Effector CD8-positive, alpha-beta T cell (primary cell): ENCODE measurements around the gene CTAGE1.
"Not testable (repeated sequence)": the region's sequence is repeated elsewhere in the genome, so short reads cannot be mapped to it uniquely, and the experiment has no call there.

ENCODE experiments used
- DNase-seq: peaks from one replicate; lab custom pipeline; 2025; lab: John Stamatoyannopoulos, UW

CTAGE1 gene

DNA sequence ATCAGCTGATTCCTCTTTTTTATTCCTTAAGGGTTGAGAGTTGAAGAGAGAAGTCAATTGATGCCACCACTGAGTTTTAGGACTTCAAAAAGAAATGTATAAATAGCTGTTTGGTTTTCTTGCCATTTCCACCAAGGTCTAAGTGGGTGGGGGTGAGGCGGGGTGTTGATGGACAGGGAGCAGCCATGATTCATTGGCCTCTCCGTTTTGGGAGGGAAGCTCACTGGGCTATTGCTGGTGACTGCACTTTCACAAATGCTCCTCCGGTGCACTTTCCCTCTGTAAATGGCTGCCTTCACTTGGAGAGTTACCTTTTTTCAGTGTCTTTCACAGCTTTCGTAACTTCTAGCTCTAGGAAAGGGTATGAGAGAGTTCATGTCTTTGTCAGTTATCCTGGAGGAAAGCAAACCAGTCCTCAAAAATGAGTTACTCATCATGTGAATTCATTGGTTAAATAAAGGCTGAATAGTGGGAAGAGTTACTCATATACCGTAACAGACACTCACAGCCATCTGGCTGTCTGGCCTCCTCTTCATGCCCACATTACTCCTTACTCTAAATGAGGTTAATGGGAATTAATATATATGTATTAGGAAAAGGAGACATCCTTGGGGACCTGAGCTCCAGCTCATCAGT, 17.4 kb upstream of the CTAGE1 start:
- no peak for DNase-seq

DNA sequence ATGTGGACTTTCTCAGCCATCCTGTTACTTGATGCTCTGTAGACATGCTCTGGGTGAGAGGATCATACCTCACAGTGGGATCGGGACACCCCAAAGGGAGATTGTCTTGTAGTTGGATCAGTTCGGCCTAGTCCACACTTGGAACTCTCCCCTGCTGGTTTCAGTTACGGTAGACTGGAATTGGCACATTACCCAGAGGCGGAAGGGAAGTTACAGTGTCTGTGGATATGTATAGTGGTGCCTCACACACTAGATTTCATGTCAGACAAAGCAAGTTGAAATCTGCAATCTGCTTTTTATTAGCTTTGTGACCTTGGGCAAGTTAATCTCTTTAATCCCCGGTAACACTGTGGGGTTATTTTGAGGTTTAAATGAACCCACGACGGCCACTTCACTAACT, 16.2 kb upstream of the CTAGE1 start:
- no peak for DNase-seq

DNA sequence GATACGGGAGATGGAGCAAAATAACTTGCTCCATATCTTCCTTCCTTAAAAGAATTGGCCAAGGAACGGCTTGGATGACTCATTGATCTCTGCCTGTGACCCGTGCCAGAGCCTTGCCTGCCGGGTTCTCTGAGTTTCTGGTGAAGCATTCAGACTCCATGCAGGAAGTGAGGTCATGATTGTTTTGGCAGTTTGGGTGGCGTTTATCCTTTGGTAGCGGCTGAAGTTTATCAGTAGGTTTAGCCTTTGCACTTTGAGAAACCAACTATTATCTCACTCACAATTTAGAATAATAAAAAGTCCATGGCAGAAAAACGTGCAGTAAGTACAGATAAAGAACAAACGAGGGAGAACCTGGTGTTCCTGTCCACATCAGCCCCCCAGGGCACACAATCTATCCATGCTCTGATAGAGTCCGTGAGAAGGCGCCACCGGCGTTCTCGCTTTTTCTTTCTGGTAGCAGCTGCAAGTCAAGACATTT, 15.0 kb upstream of the CTAGE1 start:
- DNase-seq: no peak

DNA sequence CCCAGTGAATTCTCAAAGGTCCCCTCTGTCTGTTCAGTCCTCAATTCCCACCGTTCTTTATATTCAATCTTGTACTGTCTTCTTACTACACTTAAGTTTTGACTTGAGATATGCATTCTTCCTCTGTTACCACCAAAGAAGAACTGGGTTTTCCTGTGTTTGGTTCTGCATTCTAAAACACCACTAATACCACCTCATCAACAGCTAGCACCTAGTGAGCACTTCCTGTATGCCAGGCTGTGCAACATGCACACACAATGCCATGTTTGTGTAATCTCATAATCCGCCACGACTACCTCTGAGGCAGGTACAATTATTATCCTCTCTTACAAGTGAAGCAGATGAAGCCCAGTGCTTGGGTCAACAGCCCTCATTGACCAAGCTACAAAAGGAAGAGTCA, 11.8 kb upstream of the CTAGE1 start:
- DNase-seq: no peak

DNA sequence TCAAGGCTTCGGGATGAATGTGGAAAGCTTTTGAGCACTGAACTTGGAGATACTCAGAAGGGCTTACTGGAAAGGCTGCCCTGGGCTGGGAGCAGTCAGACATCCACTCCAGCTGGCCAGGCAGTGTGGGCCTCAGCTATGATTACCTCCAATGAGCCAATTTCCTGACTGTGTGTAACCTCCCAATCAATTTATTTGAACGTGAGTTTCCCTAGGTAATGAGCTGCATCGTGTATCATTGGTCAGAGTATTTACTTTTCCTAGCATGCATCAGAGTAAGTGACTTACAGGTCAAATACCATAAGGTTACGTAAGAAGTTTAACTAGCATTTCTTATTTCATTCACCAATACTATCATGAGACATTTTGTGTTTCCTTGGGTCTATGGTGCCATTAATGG, 11.0 kb upstream of the CTAGE1 start:
- no peak for DNase-seq

DNA sequence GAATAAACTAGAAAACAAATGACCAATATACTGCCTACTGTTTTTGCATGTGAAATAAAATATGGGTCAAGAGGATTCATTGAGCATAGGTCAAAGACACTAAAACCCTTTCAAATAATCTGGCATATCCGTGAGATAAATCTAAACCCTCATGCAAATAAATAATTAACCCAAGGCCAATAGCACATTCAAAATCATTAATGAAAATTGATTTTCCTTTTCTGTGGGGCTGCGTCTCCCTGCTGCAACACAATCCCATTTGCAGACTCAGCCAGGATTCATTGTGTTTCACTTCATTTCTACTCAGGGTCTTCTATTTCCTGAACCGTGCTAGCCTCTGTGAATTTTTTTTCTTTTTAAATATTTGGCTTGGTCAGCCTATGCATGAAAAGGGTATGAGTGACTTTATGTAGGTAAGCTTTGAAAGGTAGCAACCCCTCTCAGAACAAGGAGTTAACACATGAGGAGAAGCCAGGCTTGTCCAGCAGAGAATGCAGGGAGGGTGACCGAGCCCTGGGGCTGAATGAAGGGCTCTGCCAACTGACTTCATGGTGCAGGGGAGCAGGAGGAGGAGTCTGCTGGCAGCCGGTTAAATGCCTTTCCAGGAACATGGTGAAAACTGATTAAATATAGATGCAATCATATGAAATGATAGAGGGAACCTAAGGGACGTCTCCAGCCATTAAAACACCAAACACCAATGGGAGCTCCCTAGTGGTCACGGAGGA, 10.3 kb upstream of the CTAGE1 start:
- DNase-seq: no peak

DNA sequence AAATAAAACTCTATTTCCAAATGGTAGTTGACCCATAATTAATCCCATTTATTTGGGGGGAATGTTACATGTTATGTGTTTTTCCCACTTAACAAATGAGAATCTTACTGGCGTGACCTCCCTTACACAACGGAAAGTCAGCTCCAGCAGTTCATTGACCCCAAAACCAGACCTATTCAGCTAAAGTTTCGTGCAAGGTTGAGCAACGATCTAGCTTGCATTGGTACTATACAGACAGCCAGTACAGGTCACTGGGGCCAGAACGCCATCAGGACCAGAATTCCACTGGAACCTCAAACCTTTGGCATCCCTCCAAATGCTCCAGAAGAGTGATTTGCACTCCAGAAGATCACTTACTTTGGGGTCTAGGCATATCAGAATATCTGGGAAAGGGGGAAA, 6.8 kb upstream of the CTAGE1 start:
- no peak for DNase-seq

DNA sequence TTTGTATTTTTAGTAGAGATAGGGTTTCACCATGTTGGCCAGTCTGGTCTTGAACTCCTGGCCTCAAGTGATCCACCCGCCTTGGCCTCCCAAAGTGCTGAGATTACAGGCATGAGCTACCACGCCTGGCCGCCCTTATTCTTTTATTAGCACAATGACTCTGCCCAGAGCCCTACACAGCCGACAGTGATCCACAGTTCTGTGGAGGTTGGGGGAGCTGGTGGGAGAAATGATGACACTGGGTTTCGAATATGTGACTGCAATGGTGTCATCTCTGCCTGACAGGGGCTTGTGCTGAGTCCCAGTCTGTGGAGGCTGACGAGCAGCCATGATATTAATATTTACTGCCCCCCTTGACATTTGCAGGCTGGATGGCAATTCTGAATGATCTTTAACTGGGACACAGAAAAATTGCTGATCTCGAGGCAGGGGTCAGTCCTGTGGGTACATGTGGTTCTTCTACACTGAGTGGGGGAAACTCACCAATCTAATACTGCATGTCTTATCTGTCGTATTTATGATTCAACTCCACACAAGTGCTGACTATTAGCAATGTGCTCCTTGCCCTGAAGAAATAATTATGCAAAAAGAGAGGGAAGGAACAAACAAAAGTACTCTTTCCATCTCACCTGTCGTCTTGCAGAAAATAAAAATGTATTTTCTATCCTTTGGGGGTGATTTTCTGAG, 6.3 kb upstream of the CTAGE1 start:
- no peak for DNase-seq

DNA sequence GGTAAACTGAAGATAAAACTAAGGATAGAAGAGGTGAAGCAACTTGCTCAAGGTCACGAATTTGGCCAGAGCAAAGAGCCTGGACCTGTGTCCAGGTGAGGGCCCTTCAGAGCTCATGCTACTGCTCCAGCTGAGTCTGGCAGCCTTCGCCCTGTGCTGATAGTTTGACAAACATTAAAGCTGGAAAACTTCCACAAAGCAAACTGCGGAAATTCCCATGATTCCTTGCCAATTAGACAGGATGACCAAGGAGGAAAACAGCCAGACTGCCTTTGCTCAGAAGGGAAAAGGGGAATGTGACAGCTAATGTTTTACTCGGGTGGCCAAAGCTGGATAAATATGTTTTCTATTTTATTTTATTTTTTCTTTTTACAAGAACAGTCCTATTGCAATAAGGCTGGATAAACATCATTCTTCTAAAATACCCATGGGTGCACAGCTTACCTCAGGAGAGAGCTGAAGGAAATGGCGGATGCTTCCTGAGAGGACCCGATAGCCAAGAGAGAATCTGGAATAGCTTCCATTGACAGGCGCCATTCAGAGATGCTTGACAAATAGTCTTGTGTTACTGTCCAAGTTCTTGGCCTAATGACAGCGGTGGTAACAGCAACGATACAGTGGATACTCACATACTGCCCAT, 5.3 kb upstream of the CTAGE1 start:
- DNase-seq: no peak

DNA sequence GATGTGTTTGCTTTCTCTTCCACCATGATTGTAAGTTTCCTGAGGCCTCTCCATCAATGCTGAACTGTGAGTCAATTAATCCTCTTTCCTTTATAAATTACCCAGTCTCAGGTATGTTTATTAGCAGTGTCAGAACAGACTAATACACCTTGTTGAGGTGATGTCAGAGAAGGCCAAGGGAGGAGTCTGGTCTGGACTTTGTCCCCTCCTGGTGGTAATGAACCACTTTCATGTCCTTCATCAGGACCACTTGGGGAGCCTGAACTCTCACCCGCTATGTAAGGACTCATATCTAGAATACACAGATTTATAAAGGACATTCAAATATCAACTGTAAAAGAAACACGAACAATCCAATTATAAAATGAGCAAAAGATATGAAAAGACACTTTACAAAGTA, 2.9 kb upstream of the CTAGE1 start:
- no peak for DNase-seq

DNA sequence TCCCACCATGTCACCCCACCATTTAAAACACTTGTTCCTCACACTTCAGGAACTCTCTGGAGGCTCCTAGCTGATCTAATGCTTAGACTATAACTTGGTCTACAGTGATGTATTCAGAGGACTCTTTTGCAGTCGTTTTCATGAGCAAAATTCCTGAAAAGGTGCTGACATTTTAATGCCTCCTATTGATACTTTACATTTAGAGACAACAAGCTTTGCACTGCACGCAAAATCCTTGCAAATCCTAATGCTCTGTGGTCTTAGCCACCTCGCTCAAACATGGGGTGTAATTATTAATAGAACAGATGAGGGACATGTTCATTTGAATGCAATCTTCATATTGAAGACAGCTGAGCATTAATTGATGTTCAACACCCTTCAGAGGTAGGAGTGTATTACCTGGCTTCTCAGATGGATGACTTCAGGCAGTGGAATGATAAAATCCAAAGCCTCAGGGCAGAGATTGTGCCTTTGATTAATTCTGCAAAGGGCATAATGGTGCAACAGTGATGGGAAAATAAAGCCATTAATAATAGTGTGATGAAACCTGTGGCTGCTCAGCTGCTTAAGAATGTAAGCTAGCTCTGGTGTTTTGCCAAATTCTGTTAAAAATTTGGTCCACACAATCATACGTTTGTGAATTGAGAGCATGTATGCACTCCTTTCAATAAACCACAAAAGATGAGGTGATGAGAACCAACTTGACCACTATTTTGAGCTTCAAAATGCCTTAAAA, 5.4 kb downstream of the CTAGE1 start:
- DNase-seq: no peak

DNA sequence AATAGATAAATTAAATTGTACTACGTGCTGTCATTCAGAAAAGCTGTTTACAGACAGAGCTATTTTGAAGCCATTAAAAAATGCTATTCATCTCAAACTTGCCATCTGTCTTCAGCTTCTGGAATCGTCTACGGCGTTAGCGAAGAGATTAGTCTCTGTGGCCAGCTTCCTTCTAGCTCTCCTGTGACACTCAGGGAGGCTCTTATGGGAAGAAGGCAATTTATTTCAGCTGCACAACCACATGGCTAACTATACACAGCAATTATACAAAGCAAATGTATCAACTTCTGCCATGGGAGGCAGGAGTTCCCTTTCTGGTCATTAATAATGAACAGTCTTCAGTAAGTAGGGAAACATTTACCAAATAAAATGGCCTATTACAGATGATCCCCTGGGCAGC, 6.3 kb downstream of the CTAGE1 start:
- DNase-seq: no peak

DNA sequence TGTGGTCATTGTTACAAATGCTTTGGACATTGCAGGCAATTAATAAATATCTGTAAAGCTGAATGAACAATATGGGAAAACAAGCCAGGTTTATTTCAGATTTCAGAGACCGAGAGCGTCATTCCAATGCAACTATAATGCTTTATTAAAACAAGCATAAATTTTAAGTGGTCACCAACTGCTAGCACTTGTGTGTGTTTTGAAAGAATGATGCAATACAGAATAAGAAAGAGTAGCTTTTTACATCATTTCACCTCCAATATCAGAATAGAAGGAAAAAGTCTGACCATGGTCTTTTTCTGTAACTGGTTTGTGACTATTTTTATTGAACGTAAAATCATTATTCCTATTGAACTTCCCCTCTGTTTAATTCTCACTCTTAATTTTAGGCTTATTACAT, 7.6 kb downstream of the CTAGE1 start:
- no peak for DNase-seq

DNA sequence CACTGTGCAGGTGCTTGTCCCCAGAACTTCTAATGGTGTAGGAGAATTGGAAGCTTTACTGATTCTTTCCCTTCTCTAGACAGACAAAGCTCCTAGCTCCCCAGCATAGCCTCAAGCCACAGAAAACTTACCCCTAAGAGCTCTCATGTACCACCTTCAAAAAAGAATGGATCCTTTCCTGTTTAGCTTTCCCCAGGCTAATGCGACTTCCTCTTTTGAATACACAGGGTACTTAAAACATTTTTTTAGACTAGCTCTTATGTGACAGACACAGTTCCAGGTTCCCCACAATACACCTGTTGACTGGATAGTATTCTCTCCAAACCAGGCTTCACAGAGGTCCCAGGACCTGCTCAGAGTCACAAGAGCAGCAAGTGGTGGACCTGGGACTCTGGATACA, 8.3 kb downstream of the CTAGE1 start:
- no peak for DNase-seq

DNA sequence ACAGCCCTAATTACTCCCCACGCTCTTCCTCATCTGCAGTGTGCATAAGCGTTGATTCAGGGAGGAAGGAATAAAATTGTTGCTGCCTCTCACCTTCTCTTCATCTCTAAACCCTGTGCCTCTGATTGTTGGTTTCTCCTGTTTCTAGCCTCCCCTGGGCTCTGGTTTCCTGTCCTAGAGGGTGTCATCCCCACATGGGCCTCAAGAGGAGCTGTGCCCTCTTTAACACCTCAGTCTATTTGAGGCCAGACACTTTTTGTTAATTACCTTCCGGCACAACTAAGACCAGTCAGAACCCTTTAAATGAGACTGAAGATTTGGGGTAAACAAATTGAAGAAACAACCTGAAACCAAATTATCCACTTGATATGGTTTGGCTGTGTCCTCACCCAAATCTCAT, 9.7 kb downstream of the CTAGE1 start:
- no peak for DNase-seq

DNA sequence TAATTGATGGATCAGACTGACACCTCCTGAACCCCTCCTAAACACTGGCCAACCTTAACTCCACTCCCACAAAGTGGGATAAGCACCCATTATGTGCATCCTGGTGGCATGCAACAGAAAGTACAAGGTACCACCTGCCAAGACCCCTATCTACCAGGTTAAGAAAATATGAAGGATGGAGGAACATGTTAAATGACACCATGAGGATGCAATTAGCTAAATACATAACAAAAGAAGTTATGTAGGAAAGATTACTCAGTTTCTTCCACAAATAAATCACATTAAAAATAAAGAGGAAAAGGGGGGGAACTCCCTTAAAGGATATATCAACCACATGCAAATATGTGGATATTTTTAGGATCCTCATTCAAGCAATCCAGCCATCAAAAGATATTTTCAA, 12.6 kb downstream of the CTAGE1 start:
- DNase-seq: no peak

DNA sequence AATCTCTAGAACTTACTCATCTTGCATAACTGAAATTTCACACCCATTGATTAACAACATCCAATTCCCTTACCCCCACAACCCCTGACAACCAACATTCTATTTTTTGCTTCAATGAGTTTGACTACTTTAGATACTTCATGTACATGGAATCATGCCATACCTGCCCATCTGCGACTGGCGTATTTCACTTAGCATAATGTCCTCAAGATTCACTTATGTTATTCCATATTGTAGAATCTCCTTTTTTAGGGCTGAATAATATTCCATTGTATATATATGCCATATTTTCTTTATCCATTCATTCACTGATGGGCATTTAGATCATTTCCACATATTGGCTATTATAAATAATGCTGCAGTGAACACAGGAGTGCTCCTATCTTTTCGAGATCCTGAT, 13.8 kb downstream of the CTAGE1 start:
- no peak for DNase-seq

DNA sequence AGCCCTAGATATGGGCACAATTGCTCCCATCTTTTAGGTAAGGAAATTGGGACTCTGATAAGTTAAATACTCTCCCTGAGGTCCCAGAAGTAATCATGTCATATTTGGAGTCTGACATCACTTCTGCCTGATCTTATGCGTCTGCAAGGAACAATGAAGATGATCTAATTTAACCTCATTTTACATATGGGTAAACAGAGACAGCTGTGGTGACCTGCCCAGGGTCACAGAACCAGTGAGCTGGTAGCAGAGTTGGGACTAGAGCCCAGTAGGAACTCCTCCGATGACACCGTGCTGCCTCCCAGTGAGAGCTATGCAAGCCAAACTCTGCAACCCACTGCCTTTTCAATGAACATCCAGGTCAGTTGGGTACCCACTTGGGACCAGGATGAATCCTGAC, 17.8 kb downstream of the CTAGE1 start:
- no peak for DNase-seq

DNA sequence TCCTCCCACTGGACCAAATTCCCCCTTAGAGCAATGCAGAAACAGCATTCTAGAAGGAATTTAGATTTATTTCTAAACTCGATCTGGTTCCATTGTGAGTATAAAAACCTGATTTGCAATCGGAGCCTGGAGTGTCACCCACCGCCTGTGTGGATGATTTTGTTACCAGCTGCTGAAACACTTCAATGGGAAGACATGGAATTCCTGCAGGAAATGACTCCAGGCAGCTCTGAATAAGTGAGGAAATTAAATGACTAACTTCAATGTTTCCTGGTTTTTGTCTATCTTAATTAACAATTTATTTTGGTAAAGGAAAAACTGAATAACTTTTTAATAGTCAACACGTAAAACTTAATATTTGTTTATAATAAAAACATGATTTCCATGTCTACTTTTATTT, 19.3 kb downstream of the CTAGE1 start:
- DNase-seq: no peak

DNA sequence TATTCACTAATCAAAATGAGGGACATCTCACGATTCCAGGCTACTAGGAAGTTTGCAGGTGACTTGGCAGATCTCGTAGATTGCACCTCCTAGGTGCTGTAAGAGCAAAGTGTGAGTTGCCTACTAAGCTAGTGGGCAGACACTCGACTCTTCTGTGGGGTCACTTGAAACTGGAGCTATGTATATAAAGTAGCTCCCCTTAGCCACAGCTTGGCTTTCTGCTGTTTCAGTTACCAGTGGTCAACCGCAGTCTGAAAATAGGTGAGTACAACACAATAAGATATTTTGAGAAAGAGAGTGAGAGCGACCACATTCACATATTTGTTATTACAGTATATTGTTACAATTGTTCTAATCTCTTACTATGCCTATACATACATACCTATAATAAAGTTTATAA, 23.3 kb downstream of the CTAGE1 start:
- DNase-seq: no peak

DNA sequence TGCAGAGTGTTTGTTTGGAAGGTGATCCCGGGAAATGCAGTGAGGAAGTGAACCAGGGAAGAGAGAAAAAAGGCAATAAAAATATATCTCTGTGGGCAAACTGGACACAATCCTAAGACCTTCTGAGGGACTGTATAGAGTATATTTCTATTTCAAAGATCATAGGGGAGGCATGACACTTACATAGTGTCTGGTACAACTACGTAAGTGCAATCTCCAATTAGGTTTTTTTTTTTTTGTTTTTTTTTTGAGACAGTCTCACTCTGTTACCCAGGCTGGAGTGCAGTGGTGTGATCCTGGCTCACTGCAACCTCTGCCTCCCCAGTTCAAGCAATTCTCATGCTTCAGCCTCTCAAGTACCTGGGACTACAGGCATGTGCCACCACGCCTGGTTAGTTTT, 24.6 kb downstream of the CTAGE1 start:
- DNase-seq: not testable (repeated sequence)
